C4-2B (cell line): Measurements from ENCODE around the gene IFNA5.

Experiments
- H3K27ac ChIP-seq: fragments of 450-650 bp; 2 replicates; pipeline ENCODE4 v1.5.1; 2017
- CTCF ChIP-seq: fragments of 450-650 bp; conservative IDR thresholded peaks from 2 replicates; pipeline ENCODE4 v1.5.1; 2017; ENCODE audit warnings: mild to moderate bottlenecking
- ZFX ChIP-seq: fragments of 450-650 bp; IDR thresholded peaks from 2 replicates; pipeline ENCODE4 v1.6.1; 2017

IFNA5 gene

GRCh38 chr9:21305213-21305612, at the start of gene IFNA5:
TSS of gene IFNA5 (minus strand) at chr9:21305313. CDS start at chr9:21305256, 57 bp downstream.
- H3K27ac ChIP-seq: no peak within 1 kb of the TSS
- TF ChIP-seq CTCF (no peak), ZFX (no peak)

GRCh38 chr9:21350787-21351186, 45.7 kb upstream of the IFNA5 start, which contains the start of gene IFNA6:
TSS of gene IFNA6 (minus strand) at chr9:21350887. CDS start at chr9:21350887, 0 bp downstream.
- no peak within 1 kb of the TSS for H3K27ac ChIP-seq
- no peak for TF ChIP-seq CTCF
- TF ChIP-seq ZFX: no peak

GRCh38 chr9:21348430-21348970, 43.4 kb upstream of the IFNA5 start:
- no peak overlapping the region for H3K27ac ChIP-seq
- no peak for TF ChIP-seq CTCF
- no peak for TF ChIP-seq ZFX

- TF ChIP-seq ZFX (no peak), CTCF (no peak)
- H3K27ac ChIP-seq: no peak overlapping the region
Measured at GRCh38 chr9:21340735-21341134, 35.6 kb upstream of the IFNA5 start.

- H3K27ac ChIP-seq: no peak overlapping the region
- no peak for TF ChIP-seq CTCF
- TF ChIP-seq ZFX: no peak
Measured at GRCh38 chr9:21336457-21336856, 31.3 kb upstream of the IFNA5 start.

GRCh38 chr9:21334701-21335632, 29.9 kb upstream of the IFNA5 start, which contains the start of gene KLHL9:
TSS of gene KLHL9 (minus strand) at chr9:21335404. CDS start at chr9:21334859, 545 bp downstream.
- H3K27ac ChIP-seq: peak within 1 kb of the TSS; percentile 98
- TF ChIP-seq ZFX: peak; percentile 100
- TF ChIP-seq CTCF: no peak

- H3K27ac ChIP-seq: no peak overlapping the region
- TF ChIP-seq CTCF: no peak
Measured at GRCh38 chr9:21333226-21333625, 28.1 kb upstream of the IFNA5 start.
